OCI-LY3 (cell line): Measurements from ENCODE around the gene RAB12.

ENCODE experiments used
- CTCF ChIP-seq: fragments of 200-600, 300-600 bp; sonication (generic); IDR thresholded peaks from 2 replicates; pipeline ENCODE4 v1.5.1; 2014; ENCODE audit warnings: antibody characterized with exemption, low read length, low read depth
- EZH2phosphoT487 ChIP-seq: fragments of 200-600 bp; shearing (Covaris generic); IDR thresholded peaks from 2 replicates; pipeline ENCODE4 v1.6.1; 2018; ENCODE audit warnings: antibody characterized with exemption, mixed run types, low read depth

GRCh38 chr18:8619835-8620577 is 10.8 kb downstream of the RAB12 start:
- TF ChIP-seq EZH2phosphoT487 (no peak), CTCF (no peak)
